HepG2 (cell line): Measurements from ENCODE around the gene SLC25A20. TPM values are rescaled to one million over a fixed set of nuclear protein-coding genes. Genes with fewer than 3 reads are reported as not detected.
A peak's percentile ranks its signal among the peaks of the same experiment; 100 is the strongest.

Experiments
- ATAC-seq: fragments of 200-7000 bp; cut with Tn5 transposase; 3 replicates; pipeline ENCODE4 v1.9.1; 2020; ENCODE audit warnings: mild to moderate bottlenecking, moderate library complexity
- BruUV-seq: library from RNA; stranded (reverse); fragments of 400-500 nt; replicated peaks from 2 replicates; lab custom pipeline; 2021; lab: Mats Ljungman, UMichigan
- CTCF ChIA-PET: fragments of 300-600 bp; formaldehyde crosslinking; extraction: SDS; loops from one replicate; lab custom pipeline; 2021; ENCODE audit warnings: low total read pairs, inconsistent platforms, low intra/inter-chr PET ratio; lab: Yijun Ruan, JAX
- POLR2A ChIA-PET: fragments of 350-600 bp; sonication (Branson Sonifier 250); formaldehyde crosslinking; loops from one replicate; lab custom pipeline; 2020; ENCODE audit warnings: antibody characterized with exemption, inconsistent platforms; lab: Yijun Ruan, JAX
- DNase-seq: peaks from one replicate; pipeline ENCODE4 v3.0.0-alpha.2; 2015; ENCODE audit warnings: low spot score
- FAIRE-seq: peaks from 3 replicates; lab custom pipeline; 2011; peaks lifted over from hg19 to GRCh38; lab: Jason Lieb, UNC
- H2AFZ ChIP-seq: one replicate; pipeline ENCODE4 v1.6.1; 2011; ENCODE audit warnings: low read length, inconsistent platforms
- H3K27ac ChIP-seq: fragments of 300-600 bp; 3 replicates; pipeline ENCODE4 v1.8.0; 2011; ENCODE audit warnings: mixed run types, mild to moderate bottlenecking, mixed read lengths, low read length, inconsistent platforms; ENCODE audit not compliant: insufficient read depth; ENCODE audit errors: extremely low read length
- H3K27me3 ChIP-seq, 2 experiments: fragments of 200-600 bp in 1 of 2; 2 replicates in 1 of 2; 3 replicates in 1 of 2; pipeline versions ENCODE4 v1.6.0 to v1.8.0; 2011; ENCODE audit warnings: low read length in 2 of 2, mild to moderate bottlenecking in 2 of 2, moderate library complexity in 2 of 2, inconsistent platforms in 1 of 2; ENCODE audit not compliant: insufficient read depth in 2 of 2, control insufficient read depth in 1 of 2
- H3K36me3 ChIP-seq, 2 experiments: fragments of 200-600 bp in 1 of 2; replicated peaks in 1 of 2; 2 replicates in 1 of 2; 3 replicates in 1 of 2; pipeline versions ENCODE4 v1.5.1 to v1.8.0; 2011; ENCODE audit warnings: low read length in 2 of 2, inconsistent platforms in 1 of 2; ENCODE audit not compliant: insufficient read depth in 2 of 2, control insufficient read depth in 1 of 2
- H3K4me1 ChIP-seq: 2 replicates; pipeline ENCODE4 v1.5.1; 2012; ENCODE audit warnings: low read length, inconsistent platforms; ENCODE audit not compliant: insufficient read depth
- H3K4me2 ChIP-seq: 2 replicates; pipeline ENCODE4 v1.6.0; 2011; ENCODE audit warnings: low read depth, low read length, inconsistent platforms
- H3K4me3 ChIP-seq, 3 experiments: fragments of 200-600 bp in 1 of 3; sonication (generic), shearing (Covaris generic) in 1 of 3; replicated peaks in 1 of 3; 2 replicates each; pipeline ENCODE4 v1.5.1; 2011 to 2016; ENCODE audit warnings: low read length in 3 of 3, inconsistent platforms in 2 of 3, low read depth in 2 of 3, mild to moderate bottlenecking in 2 of 3, control low read depth in 1 of 3, mixed read lengths in 1 of 3; ENCODE audit not compliant: insufficient read depth in 1 of 3
- H3K79me2 ChIP-seq: one replicate; pipeline ENCODE4 v1.6.1; 2011; ENCODE audit warnings: low read length, inconsistent platforms; ENCODE audit not compliant: insufficient read depth
- H3K9ac ChIP-seq: 2 replicates; pipeline ENCODE4 v1.6.0; 2011; ENCODE audit warnings: mild to moderate bottlenecking, low read depth, low read length, inconsistent platforms; ENCODE audit not compliant: insufficient read depth
- H3K9me3 ChIP-seq: 2 replicates; pipeline ENCODE4 v1.5.1; 2012; ENCODE audit warnings: mild to moderate bottlenecking, low read length
- H4K20me1 ChIP-seq: 2 replicates; pipeline ENCODE4 v1.6.0; 2011; ENCODE audit warnings: inconsistent platforms, mild to moderate bottlenecking, low read length, moderate library complexity; ENCODE audit not compliant: insufficient read depth
- ATF7-NPFF ChIP-seq: sonication (generic); formaldehyde crosslinking; IDR thresholded peaks from 2 replicates; pipeline ENCODE4 v1.8.1; 2023; ENCODE audit warnings: mild to moderate bottlenecking, low read depth, missing genetic modification reagents, moderate library complexity
- HNF4G ChIP-seq, 2 experiments: sonication (generic) in 1 of 2; formaldehyde crosslinking in 1 of 2; IDR thresholded peaks; 2 replicates each; pipeline versions ENCODE4 v1.4.0 to v1.6.1; 2011 to 2020; ENCODE audit warnings: borderline replicate concordance in 2 of 2, low read depth in 2 of 2, mild to moderate bottlenecking in 2 of 2, low read length in 1 of 2, missing genetic modification reagents in 1 of 2, moderate library complexity in 1 of 2
- MED8 ChIP-seq: sonication (generic); formaldehyde crosslinking; IDR thresholded peaks from 2 replicates; pipeline ENCODE4 v1.8.1; 2023; ENCODE audit warnings: mild to moderate bottlenecking, missing genetic modification reagents; ENCODE audit not compliant: insufficient replicate concordance
- NFATC3 ChIP-seq: sonication (generic); formaldehyde crosslinking; IDR thresholded peaks from 2 replicates; pipeline ENCODE4 v1.5.1; 2020; ENCODE audit warnings: mild to moderate bottlenecking, missing genetic modification reagents
- SKI ChIP-seq: fragments of 450-650 bp; IDR thresholded peaks from one replicate; pipeline ENCODE4 v1.6.1; 2018; ENCODE audit warnings: mild to moderate bottlenecking; ENCODE audit not compliant: partially characterized antibody
- TCF7L2 ChIP-seq: IDR thresholded peaks from 2 replicates; pipeline ENCODE4 v1.6.1; 2011; ENCODE audit warnings: mild to moderate bottlenecking, low read depth, low read length, moderate library complexity
- YEATS2 ChIP-seq: sonication (generic); formaldehyde crosslinking; IDR thresholded peaks from 2 replicates; pipeline ENCODE4 v1.4.0; 2020; ENCODE audit warnings: missing genetic modification reagents, borderline replicate concordance
- ZNF10 ChIP-seq: sonication (generic); formaldehyde crosslinking; IDR thresholded peaks from 2 replicates; pipeline ENCODE4 v1.4.0; 2020; ENCODE audit warnings: mild to moderate bottlenecking, low read depth, missing genetic modification reagents, borderline replicate concordance
- ZNF670 ChIP-seq: sonication (generic); formaldehyde crosslinking; IDR thresholded peaks from 2 replicates; pipeline ENCODE4 v1.8.0; 2022; ENCODE audit warnings: mild to moderate bottlenecking, missing genetic modification reagents, borderline replicate concordance
- WGBS: methylation state at CpG from one replicate; pipeline ENCODE4 v1.1.6; 2017; ENCODE audit warnings: low lambda C conversion rate; 5-methylcytosine and 5-hydroxymethylcytosine counted together
- in situ Hi-C: cut with HindIII; loops from 2 replicates; pipeline ENCODE4 v1.10.0; 2017; ENCODE audit warnings: low pct_unique_long_range_greater_than_20kb; ENCODE audit not compliant: extremely low pct_ligation_motif_present
- intact Hi-C: fragments of 100-400 bp; cut with micrococcal nuclease; formaldehyde crosslinking; loops from one replicate; pipeline ENCODE4 v1.10.0; 2022; ENCODE audit not compliant: unreplicated experiment
- polyA plus RNA-seq, 8 experiments: library from polyadenylated mRNA; depleted of rRNA in 3 of 8; stranded (reverse) in 7 of 8; unstranded in 1 of 8; fragments of >200 nt; fragmentation: Illumina TruSeq in 4 of 8; extraction: Trizol in 4 of 8; gene quantifications; 2 replicates each; pipeline versions ENCODE4 v1.2.1 to v1.2.3, GENCODE V29; 2011 to 2016; ENCODE audit warnings: low read depth in 4 of 8, missing spikeins in 1 of 8, mixed read lengths in 1 of 8; ENCODE audit not compliant: insufficient read depth in 1 of 8
- total RNA-seq, 5 experiments: library from RNA; depleted of rRNA; stranded (reverse); fragments of >200 nt; fragmentation: Illumina TruSeq; extraction: Trizol; gene quantifications; 2 replicates each; pipeline ENCODE4 v1.2.3, GENCODE V29; 2016; ENCODE audit warnings: low read depth in 1 of 5
- TF ChIP-seq, protein P1 (sequence below): sonication (generic); formaldehyde crosslinking; IDR thresholded peaks from 2 replicates; pipeline ENCODE4 v1.4.0; 2020; ENCODE audit warnings: mild to moderate bottlenecking, missing genetic modification reagents
- TF ChIP-seq, protein P2 (sequence below): sonication (generic); formaldehyde crosslinking; IDR thresholded peaks from 2 replicates; pipeline ENCODE4 v1.8.1; 2023; ENCODE audit warnings: mild to moderate bottlenecking, moderate library complexity, missing genetic modification reagents

Gene SLC25A20
- total and polyA plus RNA-seq, 2 of the 13 experiments (the other 11 are each of a cell fraction or from before 2014, with no cell fraction given) = 21.1 to 26.6 TPM

DNA sequence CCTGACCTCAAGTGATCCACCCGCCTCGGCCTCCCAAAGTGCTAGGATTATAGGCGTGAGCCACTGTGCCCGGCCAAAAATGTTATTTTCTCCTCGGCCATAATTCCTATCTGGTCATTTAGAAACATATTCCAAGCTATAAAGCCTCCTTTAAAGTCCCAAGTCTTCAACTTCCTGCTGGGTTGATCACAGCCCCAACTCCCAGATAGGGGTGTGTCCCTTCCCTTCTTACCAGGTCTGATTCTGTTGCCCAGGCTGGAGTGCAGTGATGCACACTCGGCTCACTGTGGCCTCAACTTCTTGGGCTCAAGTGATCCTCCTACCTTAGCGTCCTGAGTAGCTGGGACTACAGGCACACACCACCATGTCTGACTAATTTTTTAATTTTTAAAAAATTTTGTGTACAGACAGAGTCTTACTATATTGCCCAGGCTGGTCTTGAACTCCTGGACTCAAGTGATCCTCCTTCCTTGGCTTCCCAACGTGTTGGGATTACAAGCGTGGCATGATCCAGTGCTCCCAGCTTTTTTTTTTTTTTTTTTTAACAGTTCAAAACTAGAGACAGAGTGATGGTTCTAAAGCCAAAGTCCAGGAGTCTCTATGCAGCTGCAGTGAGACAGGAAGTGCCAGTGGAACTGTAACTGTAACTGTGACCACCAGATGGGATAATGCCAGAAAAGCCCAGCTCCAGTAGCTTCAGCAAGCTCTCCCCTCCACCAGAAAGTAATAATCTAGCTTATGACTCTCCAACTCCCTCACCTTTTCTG is 42.8 kb downstream of the SLC25A20 start (continued):
- TF ChIP-seq, protein P1, sequence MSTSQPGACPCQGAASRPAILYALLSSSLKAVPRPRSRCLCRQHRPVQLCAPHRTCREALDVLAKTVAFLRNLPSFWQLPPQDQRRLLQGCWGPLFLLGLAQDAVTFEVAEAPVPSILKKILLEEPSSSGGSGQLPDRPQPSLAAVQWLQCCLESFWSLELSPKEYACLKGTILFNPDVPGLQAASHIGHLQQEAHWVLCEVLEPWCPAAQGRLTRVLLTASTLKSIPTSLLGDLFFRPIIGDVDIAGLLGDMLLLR = no peak
- peak; percentile 72 for TF ChIP-seq HNF4G (IDR thresholded peaks at IDR 0.05; ENCODE audit: borderline replicate concordance, low read depth, low read length)
- TF ChIP-seq HNF4G (CRISPR knock-in tag; IDR thresholded peaks at IDR 0.05; ENCODE audit: borderline replicate concordance, low read depth) = peak; percentile 54; the same call in 1 of the 2 replicates
- no peak for TF ChIP-seq ZNF10 (CRISPR knock-in tag)
- no peak for TF ChIP-seq MED8 (CRISPR knock-in tag)

DNA sequence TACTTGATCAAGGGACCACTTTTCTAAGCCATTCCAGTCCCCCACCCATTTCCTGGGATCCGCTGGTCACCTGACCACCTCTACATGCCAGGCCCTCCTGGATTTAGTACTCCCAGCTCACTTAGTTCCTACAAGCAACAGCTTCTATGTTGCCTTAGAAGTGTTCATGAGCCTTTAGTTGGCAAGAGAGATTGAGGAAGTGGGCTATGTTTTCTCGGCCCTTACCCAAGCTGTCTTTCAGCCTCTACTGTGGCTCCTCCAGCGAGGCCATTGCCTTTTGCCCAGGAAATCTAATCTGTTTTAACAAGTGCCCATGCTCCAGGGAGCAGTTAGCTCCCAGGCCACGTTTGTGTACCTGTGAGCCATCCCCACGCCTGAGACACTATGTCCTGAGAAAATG is 46.5 kb downstream of the SLC25A20 start:
- TF ChIP-seq NFATC3 (CRISPR knock-in tag) (no peak), SKI (no peak), ZNF670 (no peak), YEATS2 (CRISPR knock-in tag) (no peak), ATF7-NPFF (CRISPR knock-in tag) (no peak), TCF7L2 (no peak)
- TF ChIP-seq, protein P2, sequence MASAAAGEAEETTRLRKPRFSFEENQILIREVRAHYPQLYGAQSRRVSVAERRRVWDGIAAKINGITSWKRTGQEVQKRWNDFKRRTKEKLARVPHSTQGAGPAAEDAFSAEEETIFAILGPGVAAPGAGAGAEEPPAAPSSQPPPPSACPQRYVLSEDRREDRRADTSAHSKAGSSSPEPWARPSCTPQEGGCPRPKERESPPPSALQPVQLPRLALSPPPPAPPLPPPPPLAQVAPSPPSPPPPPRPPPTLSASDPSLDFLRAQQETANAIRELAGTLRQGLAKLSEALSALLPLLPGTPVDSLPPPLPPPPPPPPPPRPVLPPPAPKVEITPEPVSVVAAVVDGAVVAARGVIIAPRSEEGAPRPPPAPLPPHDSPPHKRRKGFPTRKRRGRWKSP (CRISPR knock-in tag) = no peak
- no peak for ATAC-seq
- WGBS = 80% methylated on average over 3 of the region's 5 CpGs
- Histone ChIP-seq H3K9ac (no peak overlapping the region), H3K36me3 (no peaks in the 10 kb centered on the region; a peak in 1 of 5 replicates), H3K27me3 (no peaks in the 10 kb centered on the region), H3K4me3 (no peak overlapping the region), H3K79me2 (no peaks in the 10 kb centered on the region), H3K4me1 (peaks cover 27% of the 10 kb centered on the region), H3K9me3 (no peaks in the 10 kb centered on the region), H4K20me1 (no peaks in the 10 kb centered on the region), H2AFZ (no peak overlapping the region), H3K4me2 (no peak overlapping the region), H3K27ac (no peak overlapping the region)
- no peak for DNase-seq
- CTCF ChIA-PET = no interaction called here
- no TSS peak for BruUV-seq
- in situ Hi-C loops = no loop called here
- intact Hi-C loops = no loop called here
- no peak for FAIRE-seq
- POLR2A ChIA-PET = no interaction called here
